ENCODE results near the gene DCPS. TPM values are rescaled to one million over a fixed set of nuclear protein-coding genes. Genes with fewer than 3 reads are reported as not detected.

Gene DCPS
- total RNA-seq, 2 experiments from 2014 or later: 34.9 to 39.5 TPM

- CTCF ChIA-PET: no interaction called here
- Mint-ChIP-seq H3K4me1 (ENCODE audit: low read depth) (peaks cover 37% of the 10 kb centered on the region), H3K36me3 (ENCODE audit: low read depth) (peaks cover 16% of the 10 kb centered on the region), H3K9me3 (no peaks in the 10 kb centered on the region), H3K4me3 (no peak overlapping the region), H3K27ac (no peak overlapping the region), H3K27me3 (ENCODE audit: low read depth) (no peaks in the 10 kb centered on the region)
- intact Hi-C loops (cut with micrococcal nuclease): no loop called here
- DNase-seq: no peak
Observed at GRCh38 chr11:126352163-126352562, 48.3 kb downstream of the DCPS start.

GRCh38 chr11:126352934-126353801 lies 49.3 kb downstream of the DCPS start:
- peak; percentile 52 for DNase-seq
- Mint-ChIP-seq H3K4me1 (ENCODE audit: low read depth) (peaks cover 35% of the 10 kb centered on the region), H3K36me3 (ENCODE audit: low read depth) (peaks cover 16% of the 10 kb centered on the region), H3K27ac (peak overlapping the region; percentile 71), H3K9me3 (no peaks in the 10 kb centered on the region), H3K4me3 (peak overlapping the region; percentile 54), H3K27me3 (ENCODE audit: low read depth) (no peaks in the 10 kb centered on the region)
- CTCF ChIA-PET: interaction anchor here (0.5 to 3.7 kb wide), 2 partner anchors 30 to 42 kb away, joined by 3 to 19 read pairs; no protein-coding TSS in a partner anchor
- intact Hi-C loops (cut with micrococcal nuclease): loop anchor here (1.0 kb wide), 2 partner anchors 35 to 49 kb away; partner anchors contain the start of gene DCPS

- Mint-ChIP-seq H3K36me3 (ENCODE audit: low read depth) (peaks cover 16% of the 10 kb centered on the region), H3K4me3 (peak overlapping the region; percentile 91), H3K4me1 (ENCODE audit: low read depth) (peaks cover 33% of the 10 kb centered on the region), H3K27ac (peak overlapping the region; percentile 82), H3K27me3 (ENCODE audit: low read depth) (no peaks in the 10 kb centered on the region), H3K9me3 (no peaks in the 10 kb centered on the region)
- intact Hi-C loops (cut with micrococcal nuclease): loop anchor here (1.0 to 5.0 kb wide), 3 partner anchors 63 to 143 kb away; partner anchors contain the start of genes FAM118B, RPUSD4 and TIRAP
- CTCF ChIA-PET: interaction anchor here (0.8 to 3.7 kb wide), 3 partner anchors 37 to 126 kb away, joined by 3 to 19 read pairs (median 4); no protein-coding TSS in a partner anchor
- DNase-seq: peak; percentile 17
Observed at GRCh38 chr11:126354631-126355323, 50.9 kb downstream of the DCPS start.

GRCh38 chr11:126355324-126355925 lies 51.6 kb downstream of the DCPS start, which contains the start of gene ST3GAL4:
Gene ST3GAL4, plus strand, starts transcription at chr11:126355686. Its CDS starts 50,470 bp downstream, at chr11:126406156.
- peaks cover 33% of the 10 kb centered on the region for H3K4me1 Mint-ChIP-seq (ENCODE audit: low read depth)
- H3K9me3 Mint-ChIP-seq: no peaks in the 10 kb centered on the region
- peak; percentile 76 for DNase-seq
- H3K27ac Mint-ChIP-seq: peak within 1 kb of the TSS; percentile 82
- peaks cover 15% of the 10 kb centered on the region for H3K36me3 Mint-ChIP-seq (ENCODE audit: low read depth)
- no peaks in the 10 kb centered on the region for H3K27me3 Mint-ChIP-seq (ENCODE audit: low read depth)
- intact Hi-C loops (cut with micrococcal nuclease): loop anchor here (1.0 to 5.0 kb wide), 3 partner anchors 62 to 144 kb away; partner anchors contain the start of genes FAM118B, RPUSD4 and TIRAP
- CTCF ChIA-PET: interaction anchor here (1.2 to 3.7 kb wide), 2 partner anchors 41 to 44 kb away, joined by 3 to 19 read pairs; no protein-coding TSS in a partner anchor
- peak within 1 kb of the TSS; percentile 91 for H3K4me3 Mint-ChIP-seq

GRCh38 chr11:126355926-126356897 lies 52.4 kb downstream of the DCPS start:
- no peak overlapping the region for H3K27ac Mint-ChIP-seq
- no peaks in the 10 kb centered on the region for H3K9me3 Mint-ChIP-seq
- H3K27me3 Mint-ChIP-seq (ENCODE audit: low read depth): no peaks in the 10 kb centered on the region
- intact Hi-C loops (cut with micrococcal nuclease): loop anchor here (1.0 to 5.0 kb wide), 3 partner anchors 61 to 145 kb away; partner anchors contain the start of genes FAM118B, RPUSD4 and TIRAP
- CTCF ChIA-PET: interaction anchor here (1.0 to 3.7 kb wide), 4 partner anchors 37 to 125 kb away, joined by 3 to 19 read pairs (median 4); no protein-coding TSS in a partner anchor
- H3K36me3 Mint-ChIP-seq (ENCODE audit: low read depth): peaks cover 8% of the 10 kb centered on the region
- peak overlapping the region; percentile 74 for H3K4me3 Mint-ChIP-seq
- peak; percentile 22 for DNase-seq
- H3K4me1 Mint-ChIP-seq (ENCODE audit: low read depth): peaks cover 30% of the 10 kb centered on the region

- H3K36me3 Mint-ChIP-seq (ENCODE audit: low read depth): peaks cover 7% of the 10 kb centered on the region
- no peaks in the 10 kb centered on the region for H3K9me3 Mint-ChIP-seq
- no peak overlapping the region for H3K4me3 Mint-ChIP-seq
- no peak overlapping the region for H3K27ac Mint-ChIP-seq
- no peaks in the 10 kb centered on the region for H3K27me3 Mint-ChIP-seq (ENCODE audit: low read depth)
- intact Hi-C loops (cut with micrococcal nuclease): loop anchor here (5.0 kb wide), 1 partner anchor 60 kb away; no protein-coding TSS in a partner anchor
- peaks cover 28% of the 10 kb centered on the region for H3K4me1 Mint-ChIP-seq (ENCODE audit: low read depth)
- no peak for DNase-seq
- CTCF ChIA-PET: interaction anchor here (0.9 to 2.0 kb wide), 4 partner anchors 39 to 124 kb away, joined by 3 to 5 read pairs (median 3); no protein-coding TSS in a partner anchor
Observed at GRCh38 chr11:126357055-126357962, 53.4 kb downstream of the DCPS start.

- CTCF ChIA-PET: interaction anchor here (0.7 to 2.0 kb wide), 4 partner anchors 10 to 123 kb away, joined by 3 to 5 read pairs (median 4); no protein-coding TSS in a partner anchor
- DNase-seq: no peak
- Mint-ChIP-seq H3K36me3 (ENCODE audit: low read depth) (peaks cover 5% of the 10 kb centered on the region), H3K9me3 (no peaks in the 10 kb centered on the region), H3K27ac (no peak overlapping the region), H3K4me3 (no peak overlapping the region), H3K27me3 (ENCODE audit: low read depth) (no peaks in the 10 kb centered on the region), H3K4me1 (ENCODE audit: low read depth) (peaks cover 20% of the 10 kb centered on the region)
- intact Hi-C loops (cut with micrococcal nuclease): loop anchor here (5.0 kb wide), 1 partner anchor 59 kb away; no protein-coding TSS in a partner anchor
Observed at GRCh38 chr11:126357969-126358762, 54.3 kb downstream of the DCPS start.

- intact Hi-C loops (cut with micrococcal nuclease): loop anchor here (5.0 kb wide), 1 partner anchor 59 kb away; no protein-coding TSS in a partner anchor
- CTCF ChIA-PET: interaction anchor here (0.7 to 0.8 kb wide), 2 partner anchors 10 to 48 kb away, joined by 4 read pairs; no protein-coding TSS in a partner anchor
- DNase-seq: no peak
- Mint-ChIP-seq H3K27ac (no peak overlapping the region), H3K4me1 (ENCODE audit: low read depth) (peaks cover 14% of the 10 kb centered on the region), H3K9me3 (no peaks in the 10 kb centered on the region), H3K36me3 (ENCODE audit: low read depth) (peaks cover 4% of the 10 kb centered on the region), H3K27me3 (ENCODE audit: low read depth) (no peaks in the 10 kb centered on the region), H3K4me3 (no peak overlapping the region)
Observed at GRCh38 chr11:126358763-126359160, 54.9 kb downstream of the DCPS start.

GRCh38 chr11:126359431-126360048 lies 55.7 kb downstream of the DCPS start:
- peaks cover 8% of the 10 kb centered on the region for H3K4me1 Mint-ChIP-seq (ENCODE audit: low read depth)
- DNase-seq: no peak
- intact Hi-C loops (cut with micrococcal nuclease): loop anchor here (5.0 kb wide), 1 partner anchor 58 kb away; no protein-coding TSS in a partner anchor
- CTCF ChIA-PET: interaction anchor here (0.8 kb wide), 1 partner anchor 49 kb away, joined by 4 read pairs; no protein-coding TSS in a partner anchor
- H3K27ac Mint-ChIP-seq: no peak overlapping the region
- H3K27me3 Mint-ChIP-seq (ENCODE audit: low read depth): no peaks in the 10 kb centered on the region
- no peaks in the 10 kb centered on the region for H3K9me3 Mint-ChIP-seq
- no peak overlapping the region for H3K4me3 Mint-ChIP-seq
- peaks cover 2% of the 10 kb centered on the region for H3K36me3 Mint-ChIP-seq (ENCODE audit: low read depth)

All from activated naive CD4-positive, alpha-beta T cell treated with anti-CD3 and anti-CD28 coated beads for 36 hours (primary cell).